HepG2 (cell line): ENCODE measurements around the gene KRTAP12-1. TPM values are rescaled to one million over a fixed set of nuclear protein-coding genes. Genes with fewer than 3 reads are reported as not detected.
A peak's percentile ranks its signal among the peaks of the same experiment; 100 is the strongest.

Experiments
- ARID2 ChIP-seq: sonication (generic); formaldehyde crosslinking; IDR thresholded peaks from 2 replicates; pipeline ENCODE4 v1.8.1; 2022; ENCODE audit warnings: mild to moderate bottlenecking, missing genetic modification reagents, borderline replicate concordance
- BCL6 ChIP-seq: IDR thresholded peaks from 2 replicates; pipeline ENCODE4 v1.6.1; 2016; ENCODE audit warnings: missing genetic modification reagents, missing compliant biosample characterization
- BRF2 ChIP-seq: sonication (generic); formaldehyde crosslinking; IDR thresholded peaks from 2 replicates; pipeline ENCODE4 v1.8.1; 2022; ENCODE audit warnings: mild to moderate bottlenecking, missing genetic modification reagents
- CC2D1A ChIP-seq: sonication (generic); formaldehyde crosslinking; IDR thresholded peaks from 2 replicates; pipeline ENCODE4 v1.8.1; 2023; ENCODE audit warnings: mild to moderate bottlenecking, missing genetic modification reagents
- CEBPB ChIP-seq: IDR thresholded peaks from 2 replicates; pipeline ENCODE4 v1.6.1; 2011; ENCODE audit warnings: low read depth, low read length, improper control_type of control experiment, borderline replicate concordance
- EED ChIP-seq: sonication (generic); formaldehyde crosslinking; IDR thresholded peaks from 2 replicates; pipeline ENCODE4 v1.5.0; 2020; ENCODE audit warnings: mild to moderate bottlenecking, missing genetic modification reagents
- ELF4 ChIP-seq: sonication (generic); formaldehyde crosslinking; IDR thresholded peaks from 2 replicates; pipeline ENCODE4 v1.5.0; 2020; ENCODE audit warnings: missing genetic modification reagents, mild to moderate bottlenecking, moderate library complexity, borderline replicate concordance
- FOSL2 ChIP-seq: sonication (generic); formaldehyde crosslinking; IDR thresholded peaks from 2 replicates; pipeline ENCODE4 v1.4.0; 2020; ENCODE audit warnings: missing genetic modification reagents
- FOXO1 ChIP-seq: sonication (generic); formaldehyde crosslinking; IDR thresholded peaks from 2 replicates; pipeline ENCODE4 v1.4.0; 2020; ENCODE audit warnings: missing genetic modification reagents
- HNF4A ChIP-seq: sonication (generic); formaldehyde crosslinking; IDR thresholded peaks from 2 replicates; pipeline ENCODE4 v1.4.0; 2020; ENCODE audit warnings: missing genetic modification reagents
- JUND ChIP-seq: sonication (generic); formaldehyde crosslinking; IDR thresholded peaks from 2 replicates; pipeline ENCODE4 v1.8.0; 2022; ENCODE audit warnings: mild to moderate bottlenecking, missing genetic modification reagents
- MAFK ChIP-seq, 2 experiments: IDR thresholded peaks in 1 of 2; conservative IDR thresholded peaks in 1 of 2; 2 replicates each; pipeline ENCODE4 v1.6.1; 2011; ENCODE audit warnings: improper control_type of control experiment in 2 of 2, low read length in 2 of 2
- NCOR1 ChIP-seq: fragments of 200-600 bp; sonication (generic); IDR thresholded peaks from 2 replicates; pipeline ENCODE4 v1.7.0; 2017; ENCODE audit warnings: antibody characterized with exemption, low read length, borderline replicate concordance
- PAF1 ChIP-seq: IDR thresholded peaks from 2 replicates; pipeline ENCODE4 v1.6.1; 2016; ENCODE audit warnings: missing genetic modification reagents, missing compliant biosample characterization
- PHF8 ChIP-seq: sonication (generic); formaldehyde crosslinking; IDR thresholded peaks from 2 replicates; pipeline ENCODE4 v1.5.0; 2020; ENCODE audit warnings: missing genetic modification reagents
- RORA ChIP-seq: sonication (generic); formaldehyde crosslinking; IDR thresholded peaks from 2 replicates; pipeline ENCODE4 v1.5.0; 2020; ENCODE audit warnings: mild to moderate bottlenecking, missing genetic modification reagents, moderate library complexity
- SIX1 ChIP-seq: sonication (generic); formaldehyde crosslinking; IDR thresholded peaks from 2 replicates; pipeline ENCODE4 v1.4.0; 2020; ENCODE audit warnings: missing genetic modification reagents, borderline replicate concordance
- SMYD3 ChIP-seq: sonication (generic); formaldehyde crosslinking; IDR thresholded peaks from 2 replicates; pipeline ENCODE4 v1.8.1; 2023; ENCODE audit warnings: mild to moderate bottlenecking, missing genetic modification reagents
- TBX2 ChIP-seq: sonication (generic); formaldehyde crosslinking; IDR thresholded peaks from 2 replicates; pipeline ENCODE4 v1.5.0; 2020; ENCODE audit warnings: missing genetic modification reagents, mild to moderate bottlenecking, borderline replicate concordance
- ZFAT ChIP-seq: sonication (generic); formaldehyde crosslinking; conservative IDR thresholded peaks from 2 replicates; pipeline ENCODE4 v1.8.1; 2023; ENCODE audit warnings: missing genetic modification reagents, inconsistent platforms
- ZKSCAN1 ChIP-seq: fragments of 150-350 bp; IDR thresholded peaks from 2 replicates; pipeline ENCODE4 v1.6.1; 2014; ENCODE audit warnings: low read length
- ZNF143 ChIP-seq: sonication (generic); formaldehyde crosslinking; IDR thresholded peaks from 2 replicates; pipeline ENCODE4 v1.4.0; 2020; ENCODE audit warnings: missing genetic modification reagents
- ZNF263 ChIP-seq: sonication (generic); formaldehyde crosslinking; IDR thresholded peaks from 2 replicates; pipeline ENCODE4 v1.4.0; 2020; ENCODE audit warnings: missing genetic modification reagents
- ZNF30 ChIP-seq: sonication (generic); formaldehyde crosslinking; IDR thresholded peaks from 2 replicates; pipeline ENCODE4 v1.5.0; 2020; ENCODE audit warnings: mild to moderate bottlenecking, missing genetic modification reagents
- ZNF432 ChIP-seq: sonication (generic); formaldehyde crosslinking; IDR thresholded peaks from 2 replicates; pipeline ENCODE4 v1.5.0; 2020; ENCODE audit warnings: missing genetic modification reagents, mild to moderate bottlenecking, borderline replicate concordance
- ZNF501 ChIP-seq: sonication (generic); formaldehyde crosslinking; IDR thresholded peaks from 2 replicates; pipeline ENCODE4 v1.5.1; 2020; ENCODE audit warnings: mild to moderate bottlenecking, moderate library complexity, missing genetic modification reagents
- ZNF816 ChIP-seq: sonication (generic); formaldehyde crosslinking; IDR thresholded peaks from 2 replicates; pipeline ENCODE4 v1.8.0; 2022; ENCODE audit warnings: missing genetic modification reagents, mild to moderate bottlenecking, borderline replicate concordance
- ZSCAN25 ChIP-seq: sonication (generic); formaldehyde crosslinking; IDR thresholded peaks from 2 replicates; pipeline ENCODE4 v1.8.0; 2022; ENCODE audit warnings: mild to moderate bottlenecking, missing genetic modification reagents
- polyA plus RNA-seq, 8 experiments: library from polyadenylated mRNA; depleted of rRNA in 3 of 8; stranded (reverse) in 7 of 8; unstranded in 1 of 8; fragments of >200 nt; fragmentation: Illumina TruSeq in 4 of 8; extraction: Trizol in 4 of 8; gene quantifications; 2 replicates each; pipeline versions ENCODE4 v1.2.1 to v1.2.3, GENCODE V29; 2011 to 2016; ENCODE audit warnings: low read depth in 4 of 8, missing spikeins in 1 of 8, mixed read lengths in 1 of 8; ENCODE audit not compliant: insufficient read depth in 1 of 8
- total RNA-seq, 5 experiments: library from RNA; depleted of rRNA; stranded (reverse); fragments of >200 nt; fragmentation: Illumina TruSeq; extraction: Trizol; gene quantifications; 2 replicates each; pipeline ENCODE4 v1.2.3, GENCODE V29; 2016; ENCODE audit warnings: low read depth in 1 of 5
- TF ChIP-seq, protein P1 (sequence below): sonication (generic); formaldehyde crosslinking; IDR thresholded peaks from 2 replicates; pipeline ENCODE4 v1.4.0; 2020; ENCODE audit warnings: missing genetic modification reagents

KRTAP12-1 gene
- total and polyA plus RNA-seq, 2 of the 13 experiments (the other 11 are each of a cell fraction or from before 2014, with no cell fraction given), result not detected

DNA sequence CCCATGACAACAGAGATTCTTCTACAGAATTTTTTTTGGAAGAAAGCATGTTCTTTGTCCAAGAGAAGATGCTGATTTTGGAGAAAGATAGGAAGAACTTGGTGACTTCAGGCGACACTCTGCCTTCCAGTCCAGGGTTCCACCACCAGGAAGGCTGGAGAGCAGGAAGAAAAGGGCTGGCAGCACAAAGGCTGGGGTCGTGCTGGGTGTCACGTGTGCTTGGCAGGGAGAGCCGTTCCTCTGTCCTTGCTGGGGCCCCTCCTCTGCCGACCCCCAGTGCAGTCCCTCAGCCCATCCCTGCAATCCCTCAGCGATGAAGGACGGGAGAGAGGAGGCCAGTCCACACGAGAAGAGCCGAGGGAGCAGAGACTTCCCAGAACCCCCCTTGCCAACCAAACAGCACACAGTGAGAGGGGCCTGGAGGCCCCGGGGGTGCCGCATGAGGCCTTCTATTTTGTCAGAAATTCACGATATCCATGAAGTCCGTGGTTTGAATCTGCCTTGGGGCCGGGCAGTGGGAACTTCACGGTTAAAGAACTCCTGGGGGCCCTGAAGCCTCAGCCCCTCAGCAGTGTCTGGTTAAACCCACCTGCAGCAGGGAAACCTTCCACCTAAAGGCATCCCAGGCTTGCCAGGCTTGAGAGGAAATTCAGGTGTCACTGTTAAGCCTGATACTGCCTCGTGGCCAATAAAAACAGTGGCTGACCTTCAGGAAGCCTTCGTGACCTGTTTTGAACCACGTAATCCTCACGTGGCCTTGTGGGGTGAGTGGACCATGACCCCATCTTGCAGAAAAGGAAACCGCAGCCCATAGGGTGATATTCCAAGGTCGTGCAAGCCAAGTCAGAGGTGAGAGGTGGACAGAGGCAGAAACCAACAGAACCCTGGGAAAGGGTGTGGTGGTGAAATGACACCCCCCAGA is 18.4 kb upstream of the KRTAP12-1 start (continued):
- TF ChIP-seq ZNF816, result no peak
- no peak for TF ChIP-seq ARID2 (CRISPR knock-in tag)
- TF ChIP-seq ZFAT (CRISPR knock-in tag), result no peak
- TF ChIP-seq PAF1 (CRISPR knock-in tag), result no peak
- peak; percentile 39; the same call in 1 of the 2 replicates for TF ChIP-seq FOXO1 (CRISPR knock-in tag)
- TF ChIP-seq ZNF501 (CRISPR knock-in tag), result no peak; the same call in none of the 2 replicates
- TF ChIP-seq NCOR1, result 0 out of 2 replicates have a peak, but pooled peaks have one; percentile 35
- no peak for TF ChIP-seq ZNF432 (CRISPR knock-in tag)
- no peak for TF ChIP-seq ZSCAN25
- TF ChIP-seq ELF4 (CRISPR knock-in tag), result no peak
- no peak for TF ChIP-seq CC2D1A (CRISPR knock-in tag)
- no peak for TF ChIP-seq ZKSCAN1
- TF ChIP-seq TBX2 (CRISPR knock-in tag), result peak; percentile 91
- TF ChIP-seq SIX1 (CRISPR knock-in tag), result no peak
- no peak; the same call in 1 of the 2 replicates for TF ChIP-seq ZNF30
- peak; percentile 46; the same call in 1 of the 2 replicates for TF ChIP-seq JUND (CRISPR knock-in tag)
- TF ChIP-seq FOSL2 (CRISPR knock-in tag), result peak; percentile 80
- no peak for TF ChIP-seq ZNF263 (CRISPR knock-in tag)
- no peak for TF ChIP-seq CEBPB
- TF ChIP-seq HNF4A (CRISPR knock-in tag), result peak; percentile 89
- peak; percentile 49 for TF ChIP-seq ZNF143 (CRISPR knock-in tag)
- TF ChIP-seq SMYD3, result no peak
- TF ChIP-seq EED, result no peak
- TF ChIP-seq, protein P1, sequence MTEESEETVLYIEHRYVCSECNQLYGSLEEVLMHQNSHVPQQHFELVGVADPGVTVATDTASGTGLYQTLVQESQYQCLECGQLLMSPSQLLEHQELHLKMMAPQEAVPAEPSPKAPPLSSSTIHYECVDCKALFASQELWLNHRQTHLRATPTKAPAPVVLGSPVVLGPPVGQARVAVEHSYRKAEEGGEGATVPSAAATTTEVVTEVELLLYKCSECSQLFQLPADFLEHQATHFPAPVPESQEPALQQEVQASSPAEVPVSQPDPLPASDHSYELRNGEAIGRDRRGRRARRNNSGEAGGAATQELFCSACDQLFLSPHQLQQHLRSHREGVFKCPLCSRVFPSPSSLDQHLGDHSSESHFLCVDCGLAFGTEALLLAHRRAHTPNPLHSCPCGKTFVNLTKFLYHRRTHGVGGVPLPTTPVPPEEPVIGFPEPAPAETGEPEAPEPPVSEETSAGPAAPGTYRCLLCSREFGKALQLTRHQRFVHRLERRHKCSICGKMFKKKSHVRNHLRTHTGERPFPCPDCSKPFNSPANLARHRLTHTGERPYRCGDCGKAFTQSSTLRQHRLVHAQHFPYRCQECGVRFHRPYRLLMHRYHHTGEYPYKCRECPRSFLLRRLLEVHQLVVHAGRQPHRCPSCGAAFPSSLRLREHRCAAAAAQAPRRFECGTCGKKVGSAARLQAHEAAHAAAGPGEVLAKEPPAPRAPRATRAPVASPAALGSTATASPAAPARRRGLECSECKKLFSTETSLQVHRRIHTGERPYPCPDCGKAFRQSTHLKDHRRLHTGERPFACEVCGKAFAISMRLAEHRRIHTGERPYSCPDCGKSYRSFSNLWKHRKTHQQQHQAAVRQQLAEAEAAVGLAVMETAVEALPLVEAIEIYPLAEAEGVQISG (CRISPR knock-in tag), result peak; percentile 47
- no peak for TF ChIP-seq MAFK (conservative IDR thresholded peaks at IDR 0.05 in 1 of 2, IDR thresholded peaks at IDR 0.05 in 1 of 2; ENCODE audit: low read length in 2 of 2)
- peak; percentile 62; the same call in 1 of the 2 replicates for TF ChIP-seq BCL6
- TF ChIP-seq PHF8, result no peak; the same call in 1 of the 2 replicates
- no peak for TF ChIP-seq BRF2 (CRISPR knock-in tag)
- no peak for TF ChIP-seq RORA (CRISPR knock-in tag)
